ENCODE data around the gene TARS3. TPM values are rescaled to one million over a fixed set of nuclear protein-coding genes. Genes with fewer than 3 reads are reported as not detected.

The TARS3 gene
- total RNA-seq, 1 experiment from 2014 or later, result 5.7 TPM

- DNase-seq (ENCODE audit: low spot score), result no peak
These were observed 26.0 kb downstream of the TARS3 start for GRCh38 chr15:101698314-101698713.

DNA sequence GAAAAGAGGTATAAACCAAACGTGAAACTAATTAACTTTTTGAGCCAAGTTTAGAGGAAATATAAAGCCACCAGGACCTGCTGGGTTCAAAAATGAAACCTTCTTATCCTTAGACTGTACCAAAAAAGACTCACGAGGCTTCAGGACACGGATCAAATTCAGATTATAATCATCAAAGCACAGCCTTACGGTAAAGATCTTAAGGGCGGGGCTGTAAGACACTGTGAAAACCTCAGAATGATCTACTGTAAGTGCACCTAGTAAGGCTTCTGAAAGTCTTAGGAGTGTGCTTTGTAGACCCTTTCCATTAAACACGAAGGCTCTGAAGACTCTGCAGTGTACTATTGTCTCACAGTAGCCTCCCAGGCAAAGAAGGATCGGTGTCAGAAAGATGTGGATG lies 26.8 kb downstream of the TARS3 start:
- no peak for DNase-seq (ENCODE audit: low spot score)

GRCh38 chr15:101696829-101697228 lies 27.4 kb downstream of the TARS3 start:
- no peak for DNase-seq (ENCODE audit: low spot score)

DNA sequence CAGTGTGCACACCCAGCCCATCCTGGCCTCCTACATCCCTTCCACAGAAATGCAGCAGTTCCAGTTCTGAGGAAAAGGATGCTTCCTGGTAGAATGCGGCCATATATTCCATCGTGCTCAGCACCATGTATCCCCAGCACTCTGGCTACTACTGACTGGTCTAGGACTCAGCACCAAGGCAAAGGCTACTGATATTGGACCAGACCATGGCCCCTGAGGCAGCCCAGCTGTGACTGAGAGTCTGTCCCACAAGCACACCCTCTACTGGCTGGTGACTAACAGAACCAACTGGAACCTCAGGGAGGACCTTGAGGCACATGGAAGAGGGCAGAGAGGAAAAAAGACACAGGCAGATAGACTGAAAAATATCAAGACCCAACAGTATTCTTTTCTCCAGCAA lies 30.0 kb downstream of the TARS3 start:
- DNase-seq (ENCODE audit: low spot score), result no peak

GRCh38 chr15:101692801-101693598 lies 31.3 kb downstream of the TARS3 start:
- no peak for DNase-seq (ENCODE audit: low spot score)

GRCh38 chr15:101689901-101690300 lies 34.4 kb downstream of the TARS3 start:
- no peak for DNase-seq (ENCODE audit: low spot score)

DNA sequence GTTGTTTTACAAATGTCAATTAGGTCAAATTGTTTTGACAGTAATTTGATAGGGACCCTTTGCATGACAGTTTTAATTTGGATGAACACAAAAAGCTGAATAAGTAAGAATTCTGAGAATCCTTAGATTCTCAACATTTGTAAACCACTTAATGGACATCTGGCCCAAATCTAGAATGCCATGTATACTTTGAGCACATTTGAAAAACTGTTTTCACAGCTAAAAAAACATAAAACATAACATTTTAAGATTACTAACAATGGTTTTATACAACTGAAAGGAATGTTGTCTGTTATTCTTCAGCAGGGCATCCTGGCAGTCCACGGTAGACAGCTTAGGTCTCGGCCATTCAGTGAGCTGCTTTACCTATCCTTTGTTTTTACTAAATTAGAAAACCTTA lies 37.6 kb downstream of the TARS3 start:
- no peak for DNase-seq (ENCODE audit: low spot score)

- DNase-seq (ENCODE audit: low spot score), result no peak
These were observed 39.4 kb downstream of the TARS3 start for GRCh38 chr15:101684877-101685276.

DNA sequence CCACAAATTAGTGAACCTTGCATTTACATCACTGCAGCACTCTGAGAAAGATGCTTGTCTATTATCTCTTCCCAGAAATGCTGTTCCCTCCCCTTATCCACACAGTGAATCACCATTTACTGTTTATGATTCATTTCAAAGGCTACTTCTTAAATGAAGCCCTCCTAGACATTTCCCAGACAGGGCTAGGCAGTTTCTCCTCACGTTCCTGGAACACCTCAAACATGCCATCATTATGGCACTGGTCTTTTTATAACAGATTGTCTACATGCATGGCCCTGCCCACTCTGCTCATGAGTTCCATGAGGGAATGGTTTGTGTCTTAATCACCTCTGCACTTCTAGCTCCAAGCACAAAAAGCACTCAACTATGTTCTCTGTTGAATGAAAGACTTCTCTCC lies 39.9 kb downstream of the TARS3 start:
- DNase-seq (ENCODE audit: low spot score), result no peak

GRCh38 chr15:101679806-101680205 lies 44.5 kb downstream of the TARS3 start:
- DNase-seq (ENCODE audit: low spot score), result no peak

GRCh38 chr15:101676921-101677329 lies 47.3 kb downstream of the TARS3 start:
- no peak for DNase-seq (ENCODE audit: low spot score)

DNA sequence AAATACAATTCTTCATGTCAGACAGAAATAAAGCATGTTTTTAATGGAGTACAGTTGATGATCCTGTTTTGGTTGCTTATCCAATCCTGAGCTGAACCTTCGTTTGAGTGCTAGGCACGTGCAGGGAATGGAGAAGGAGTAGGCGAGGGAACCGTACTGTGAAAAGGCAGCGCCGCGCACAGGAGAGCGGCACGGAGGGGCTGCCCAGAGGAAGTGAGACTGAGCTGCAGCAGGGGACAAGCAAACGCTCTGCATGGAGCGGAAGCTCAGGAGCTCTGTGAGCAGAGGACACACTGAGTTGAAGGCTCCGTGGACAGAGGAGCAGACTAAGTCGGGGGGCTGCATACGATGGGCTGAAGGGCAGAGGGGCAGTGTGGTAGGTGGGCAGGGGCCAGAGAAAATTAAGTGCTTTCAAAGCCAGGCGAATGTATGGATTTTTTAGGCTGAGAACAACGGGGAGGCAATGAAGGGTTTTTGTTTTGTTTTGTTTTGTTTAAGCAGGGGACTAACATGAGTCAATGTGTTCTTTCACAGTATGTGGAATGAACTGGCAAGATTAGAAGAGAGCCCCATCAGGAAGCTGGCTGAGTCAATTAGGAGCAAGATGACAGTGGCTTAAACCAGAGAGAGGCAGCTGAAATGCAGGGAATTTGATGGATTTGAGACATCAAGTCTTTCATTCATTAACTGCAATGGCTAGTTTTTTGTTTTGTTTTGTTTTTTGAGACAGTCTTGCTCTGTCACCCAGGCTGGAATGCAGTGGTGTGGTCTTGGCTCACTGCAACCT lies 48.3 kb downstream of the TARS3 start:
- peak; percentile 25 for DNase-seq (ENCODE audit: low spot score)

GRCh38 chr15:101675015-101675414 lies 49.3 kb downstream of the TARS3 start:
- DNase-seq (ENCODE audit: low spot score), result peak; percentile 26

GRCh38 chr15:101672298-101672697 lies 52.0 kb downstream of the TARS3 start:
- no peak for DNase-seq (ENCODE audit: low spot score)

GRCh38 chr15:101669744-101670143 lies 54.5 kb downstream of the TARS3 start:
- no peak for DNase-seq (ENCODE audit: low spot score)

GRCh38 chr15:101667881-101668280 lies 56.4 kb downstream of the TARS3 start:
- no peak for DNase-seq (ENCODE audit: low spot score)

GRCh38 chr15:101664303-101664913 lies 59.9 kb downstream of the TARS3 start:
- DNase-seq (ENCODE audit: low spot score), result no peak

GRCh38 chr15:101662203-101662602 lies 62.1 kb downstream of the TARS3 start:
- no peak for DNase-seq (ENCODE audit: low spot score)

- DNase-seq (ENCODE audit: low spot score), result no peak
These were observed 64.3 kb downstream of the TARS3 start for GRCh38 chr15:101660005-101660404.

GRCh38 chr15:101657968-101658784 lies 66.1 kb downstream of the TARS3 start:
- no peak for DNase-seq (ENCODE audit: low spot score)

- no peak for DNase-seq (ENCODE audit: low spot score)
These were observed 67.1 kb downstream of the TARS3 start for GRCh38 chr15:101657171-101657570.
